H54 (cell line): ENCODE results near the gene ZBTB49.
A peak's percentile ranks its signal among the peaks of the same experiment; 100 is the strongest.
"Not testable (repeated sequence)": the region's sequence is repeated elsewhere in the genome, so short reads cannot be mapped to it uniquely, and the experiment has no call there.

Experiments used
- DNase-seq: peaks from one replicate; pipeline ENCODE4 v3.0.0; 2011; ENCODE audit warnings: low spot score, mixed read lengths; ENCODE audit not compliant: insufficient read length
- FAIRE-seq: peaks from 3 replicates; lab custom pipeline; 2011; peaks lifted over from hg19 to GRCh38; lab: Jason Lieb, UNC
- POLR2A ChIP-seq: IDR thresholded peaks from 2 replicates; pipeline ENCODE4 v1.6.1; 2011; ENCODE audit warnings: low read depth, mild to moderate bottlenecking, low read length

The ZBTB49 gene, protein sequence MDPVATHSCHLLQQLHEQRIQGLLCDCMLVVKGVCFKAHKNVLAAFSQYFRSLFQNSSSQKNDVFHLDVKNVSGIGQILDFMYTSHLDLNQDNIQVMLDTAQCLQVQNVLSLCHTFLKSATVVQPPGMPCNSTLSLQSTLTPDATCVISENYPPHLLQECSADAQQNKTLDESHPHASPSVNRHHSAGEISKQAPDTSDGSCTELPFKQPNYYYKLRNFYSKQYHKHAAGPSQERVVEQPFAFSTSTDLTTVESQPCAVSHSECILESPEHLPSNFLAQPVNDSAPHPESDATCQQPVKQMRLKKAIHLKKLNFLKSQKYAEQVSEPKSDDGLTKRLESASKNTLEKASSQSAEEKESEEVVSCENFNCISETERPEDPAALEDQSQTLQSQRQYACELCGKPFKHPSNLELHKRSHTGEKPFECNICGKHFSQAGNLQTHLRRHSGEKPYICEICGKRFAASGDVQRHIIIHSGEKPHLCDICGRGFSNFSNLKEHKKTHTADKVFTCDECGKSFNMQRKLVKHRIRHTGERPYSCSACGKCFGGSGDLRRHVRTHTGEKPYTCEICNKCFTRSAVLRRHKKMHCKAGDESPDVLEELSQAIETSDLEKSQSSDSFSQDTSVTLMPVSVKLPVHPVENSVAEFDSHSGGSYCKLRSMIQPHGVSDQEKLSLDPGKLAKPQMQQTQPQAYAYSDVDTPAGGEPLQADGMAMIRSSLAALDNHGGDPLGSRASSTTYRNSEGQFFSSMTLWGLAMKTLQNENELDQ

DNA sequence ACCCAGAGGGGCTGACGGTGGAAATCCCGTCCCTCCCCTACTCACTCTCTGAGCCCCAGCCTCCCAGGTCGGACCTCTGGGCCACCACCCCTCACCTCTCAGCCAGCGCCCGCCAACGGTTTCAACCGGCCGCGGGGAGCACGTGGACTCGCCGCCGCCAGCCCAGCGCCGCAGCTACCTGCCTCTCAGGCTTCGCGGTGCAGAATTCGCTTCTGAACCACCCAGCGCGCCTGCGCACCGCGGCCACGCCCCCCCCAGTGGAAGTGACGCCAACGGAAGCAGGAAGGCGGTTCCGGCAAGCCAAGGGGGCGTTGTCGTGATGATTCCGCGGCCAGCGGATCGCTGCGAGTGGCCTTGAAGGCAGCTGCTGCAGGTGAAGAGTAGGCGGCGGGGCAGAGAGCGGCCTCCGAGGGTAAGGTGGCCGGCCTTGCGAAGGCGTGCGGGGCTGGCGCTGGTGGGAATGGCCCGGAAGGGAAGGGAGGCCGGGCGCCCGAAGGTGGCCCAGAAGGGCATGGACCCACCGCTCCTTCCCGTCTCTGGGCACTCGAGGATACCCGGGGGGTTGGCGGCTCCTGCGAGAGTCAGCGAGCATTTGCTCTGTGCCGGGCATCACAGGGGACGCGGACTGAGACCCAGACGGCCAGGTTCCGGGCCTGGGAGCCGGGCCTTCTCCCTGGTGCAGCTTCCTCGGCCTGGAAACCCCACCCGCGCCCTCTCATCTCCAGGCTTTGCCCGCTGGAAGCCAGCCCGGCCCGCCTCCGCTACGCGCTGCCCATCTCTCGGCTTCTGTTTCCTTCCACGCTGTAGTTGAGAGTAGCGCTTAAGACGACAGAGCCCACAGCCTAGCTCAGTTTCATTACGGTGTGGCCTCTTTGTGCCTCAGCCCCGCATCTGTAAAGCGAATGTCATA, at the start of gene ZBTB49, which contains the start of gene LYAR:
ZBTB49 (plus strand) TSS at position 311 of the 910 bp plus-strand sequence. CDS start 9,695 bp downstream, outside the sequence.
LYAR (minus strand) TSS at position 214 of the 910 bp plus-strand sequence. CDS start 6,412 bp downstream, outside the sequence.
- no peak for FAIRE-seq

DNA sequence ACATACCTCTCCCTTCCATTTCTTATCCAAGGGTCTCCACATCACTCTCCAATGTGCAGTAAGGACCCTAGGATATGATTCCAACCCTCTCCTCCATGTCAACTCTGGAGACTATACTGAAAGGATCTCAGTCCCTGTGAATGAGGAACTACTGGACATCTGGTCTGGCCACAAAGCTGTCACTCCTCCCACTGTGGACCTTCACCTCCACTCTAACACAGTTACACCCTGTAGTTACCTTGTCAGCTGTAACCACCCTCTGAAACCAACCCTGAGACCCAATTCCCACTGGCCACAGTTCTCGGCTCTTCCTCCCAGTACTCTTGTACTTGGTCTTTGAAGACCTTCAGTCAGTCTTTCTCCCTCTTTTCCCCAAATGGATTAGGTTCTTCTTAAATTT, 44.9 kb upstream of the ZBTB49 start:
- DNase-seq (no peak), FAIRE-seq (no peak)
- no peak for TF ChIP-seq POLR2A

More for the DNA sequence above, at the start of gene ZBTB49, which contains the start of gene LYAR:
- TF ChIP-seq POLR2A, result peak; percentile 90
- DNase-seq, result peak; percentile 76

DNA sequence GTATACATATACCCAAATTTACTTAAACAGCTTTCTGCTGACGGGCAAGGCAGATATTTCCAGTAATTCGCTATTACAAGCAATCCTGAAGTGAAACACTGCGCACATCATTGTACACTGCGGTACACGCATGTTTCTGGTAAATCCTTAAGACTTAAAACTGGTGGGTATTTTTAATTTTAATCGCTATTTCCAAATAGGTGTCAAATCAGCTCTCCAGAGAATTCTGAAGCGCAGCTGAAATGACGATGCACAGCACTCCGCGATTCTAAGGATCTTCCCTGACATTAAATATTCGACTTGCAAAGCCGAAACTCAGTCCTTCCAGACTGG, 42.4 kb upstream of the ZBTB49 start:
- DNase-seq (no peak), FAIRE-seq (no peak)
- TF ChIP-seq POLR2A, result no peak

DNA sequence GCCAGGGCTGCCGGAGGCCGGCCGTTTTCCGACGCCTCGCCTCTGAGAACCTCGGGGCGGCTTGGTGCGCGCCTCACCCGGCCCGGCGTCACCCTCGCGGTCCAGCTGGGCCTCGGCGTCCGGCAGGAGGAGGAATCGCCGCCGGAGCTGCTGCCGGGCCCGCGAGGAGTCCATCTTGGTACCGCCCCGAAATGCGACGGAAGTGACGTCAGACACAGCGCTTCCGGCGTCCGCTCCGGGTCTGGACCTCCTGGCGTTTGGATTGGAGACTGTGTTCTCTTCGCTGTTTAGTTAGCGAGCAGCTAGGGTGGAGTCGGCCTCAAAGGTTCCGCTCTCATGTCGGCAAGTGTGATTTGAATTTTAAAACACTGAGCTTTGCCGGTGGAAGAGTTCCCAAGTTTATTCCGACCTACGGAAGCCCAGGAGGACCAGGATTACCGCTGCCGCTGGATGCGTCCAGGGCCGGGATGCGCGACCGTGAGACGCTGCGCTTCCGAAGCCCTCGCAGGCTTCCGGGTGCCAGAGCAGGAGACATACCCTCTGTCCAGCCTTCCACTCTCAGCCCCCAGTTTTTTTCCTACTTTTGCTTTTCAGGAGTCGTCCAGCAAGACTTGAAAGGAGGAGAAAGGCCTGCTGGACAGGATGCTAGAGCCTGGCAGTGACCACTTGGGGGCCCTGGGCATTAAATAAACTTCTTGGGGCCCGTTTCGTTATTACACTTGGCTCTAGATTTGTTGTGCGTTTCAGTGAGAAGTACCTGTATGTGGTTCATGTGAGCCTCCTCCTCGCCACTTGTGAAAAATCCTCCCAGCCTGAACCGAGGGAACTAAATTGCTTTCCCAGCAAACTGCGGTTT, 41.8 kb upstream of the ZBTB49 start, which contains the start of gene TMEM128:
TMEM128 (minus strand) TSS at position 195 of the 856 bp plus-strand sequence; CDS start at position 174, 21 bp downstream.
- TF ChIP-seq POLR2A, result peak; percentile 89
- DNase-seq (peak; percentile 77), FAIRE-seq (no peak)

DNA sequence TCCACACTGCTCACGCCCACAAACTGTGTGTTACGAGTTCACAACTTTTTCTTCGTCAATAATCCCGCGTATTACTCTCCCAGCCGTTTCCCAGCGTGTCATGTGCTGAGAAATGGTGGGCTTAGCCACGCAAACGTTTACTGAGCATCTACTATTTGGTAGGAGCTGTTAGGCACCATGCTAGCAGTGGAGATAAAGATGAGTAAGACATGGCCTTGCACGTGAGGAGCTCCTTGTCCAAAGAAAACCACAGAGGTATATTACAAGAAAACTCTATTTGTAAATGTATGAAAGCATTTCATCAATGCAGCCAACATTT, 41.2 kb upstream of the ZBTB49 start:
- no peak for TF ChIP-seq POLR2A
- FAIRE-seq (no peak), DNase-seq (no peak)

DNA sequence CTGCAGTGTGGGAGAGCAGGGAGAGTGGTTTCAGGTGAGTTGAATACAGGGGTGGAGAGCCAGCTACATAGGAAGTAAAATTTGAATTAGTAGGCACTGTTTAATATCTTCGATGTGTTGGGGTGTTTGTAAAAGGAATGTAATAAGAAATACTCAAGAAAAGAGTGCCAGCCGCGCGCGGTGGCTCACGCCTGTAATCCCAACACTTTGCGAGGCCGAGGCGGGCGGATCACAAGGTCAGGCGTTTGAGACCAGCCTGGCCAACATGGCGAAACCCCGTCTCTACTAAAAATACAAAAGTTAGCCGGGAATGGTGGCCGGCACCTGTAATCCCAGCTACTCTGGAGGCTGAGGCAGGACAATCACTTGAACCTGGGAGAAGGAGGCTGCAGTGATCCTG, 40.7 kb upstream of the ZBTB49 start:
- DNase-seq, FAIRE-seq: not testable (repeated sequence)

DNA sequence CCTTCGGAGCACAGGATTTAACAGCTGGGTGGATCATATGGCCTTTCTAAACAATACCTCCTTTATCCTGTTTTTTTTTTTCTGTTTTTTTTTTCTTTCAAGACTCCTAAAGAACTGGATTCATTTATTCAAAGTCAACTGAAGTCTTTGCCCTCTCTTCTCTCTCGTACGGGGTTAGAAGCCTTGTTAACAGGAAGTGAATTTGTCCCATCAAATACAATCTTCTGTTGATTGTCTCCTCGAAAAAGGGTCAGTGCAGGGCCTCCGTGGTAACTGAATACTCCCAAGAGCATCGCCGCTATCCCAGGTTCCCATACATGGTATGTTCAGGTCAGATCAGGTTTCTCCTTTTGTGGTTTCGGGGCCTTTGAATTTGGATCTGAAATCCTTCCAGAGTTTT, 40.2 kb upstream of the ZBTB49 start:
- DNase-seq (no peak), FAIRE-seq (no peak)
- TF ChIP-seq POLR2A, result no peak

DNA sequence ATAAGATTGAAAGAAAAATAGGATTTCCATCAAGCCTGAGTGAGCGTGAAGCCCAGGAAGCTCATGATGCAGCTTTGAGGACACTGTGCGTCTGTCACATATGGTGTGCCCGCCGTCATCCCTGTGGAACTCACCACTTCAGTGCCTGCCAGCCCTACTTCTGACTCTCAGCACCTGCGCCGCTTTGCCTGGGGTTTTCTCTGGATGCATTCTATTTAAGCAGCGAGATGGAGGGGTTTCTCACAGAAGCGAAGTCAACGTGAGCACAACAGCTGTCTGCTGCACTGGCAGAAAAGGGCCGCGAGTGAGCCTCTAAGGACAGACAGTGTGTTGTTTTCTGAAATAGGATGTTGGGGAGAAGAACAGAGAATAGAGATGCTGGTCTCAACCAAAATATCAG, 35.9 kb upstream of the ZBTB49 start:
- DNase-seq (no peak), FAIRE-seq (no peak)
- no peak for TF ChIP-seq POLR2A

DNA sequence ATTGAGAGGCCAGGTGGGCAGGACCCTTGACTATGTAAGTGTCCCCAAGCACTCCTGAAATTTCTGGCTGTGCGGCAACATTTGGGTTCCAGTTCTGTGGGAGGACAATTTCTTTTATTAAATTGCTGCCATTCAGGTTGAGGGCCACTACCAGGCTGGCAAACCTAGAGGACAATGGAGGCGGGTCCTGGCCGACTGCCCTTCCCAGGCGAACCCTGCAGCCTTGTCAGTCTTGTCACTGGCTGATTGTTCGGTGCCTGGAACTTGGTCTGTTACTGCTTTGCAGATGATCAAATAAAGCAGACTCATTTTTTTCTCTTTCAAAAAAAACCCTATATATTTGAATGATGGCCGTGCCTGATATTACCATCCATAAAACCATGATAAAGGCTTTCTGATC, 35.4 kb upstream of the ZBTB49 start:
- DNase-seq (no peak), FAIRE-seq (no peak)
- no peak for TF ChIP-seq POLR2A

DNA sequence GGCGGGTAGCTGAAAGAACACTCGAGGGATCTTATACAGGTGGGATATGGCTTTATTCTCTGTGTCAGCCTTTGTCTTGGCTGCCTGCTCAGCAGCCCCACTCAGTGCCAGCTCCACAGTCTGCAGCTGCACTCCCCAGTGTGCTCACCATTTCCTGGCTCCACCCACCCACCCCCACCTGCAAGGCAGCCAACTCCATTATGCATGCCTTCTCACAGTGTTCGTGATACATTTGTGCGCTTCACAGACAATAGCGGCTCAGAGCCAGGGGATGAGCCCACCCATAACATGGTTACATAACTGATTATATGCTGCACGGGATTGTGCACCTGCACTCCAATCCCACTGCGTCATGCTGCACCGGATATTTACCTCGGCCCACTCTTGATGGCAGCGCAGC, 33.3 kb upstream of the ZBTB49 start:
- DNase-seq, result no peak
- FAIRE-seq, result no peak

DNA sequence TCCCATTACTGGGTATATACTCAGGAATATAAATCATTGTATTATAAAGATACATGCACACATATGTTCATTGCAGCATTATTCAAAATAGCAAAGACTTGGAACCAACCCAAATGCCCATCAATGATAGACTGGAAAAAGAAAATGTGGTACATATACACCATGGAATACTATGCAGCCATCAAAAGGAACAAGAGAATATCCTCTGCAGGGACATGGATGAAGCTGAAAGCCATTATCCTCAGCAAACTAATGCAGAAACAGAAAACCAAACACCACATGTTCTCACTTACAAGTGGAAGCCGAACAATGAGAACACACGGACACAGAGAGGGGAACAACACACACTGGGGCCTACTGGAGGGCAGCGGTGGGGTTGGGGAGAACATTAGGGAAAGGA, 32.3 kb upstream of the ZBTB49 start:
- not testable (repeated sequence) for DNase-seq, FAIRE-seq

More for the DNA sequence above, 33.3 kb upstream of the ZBTB49 start:
- TF ChIP-seq POLR2A, result no peak

DNA sequence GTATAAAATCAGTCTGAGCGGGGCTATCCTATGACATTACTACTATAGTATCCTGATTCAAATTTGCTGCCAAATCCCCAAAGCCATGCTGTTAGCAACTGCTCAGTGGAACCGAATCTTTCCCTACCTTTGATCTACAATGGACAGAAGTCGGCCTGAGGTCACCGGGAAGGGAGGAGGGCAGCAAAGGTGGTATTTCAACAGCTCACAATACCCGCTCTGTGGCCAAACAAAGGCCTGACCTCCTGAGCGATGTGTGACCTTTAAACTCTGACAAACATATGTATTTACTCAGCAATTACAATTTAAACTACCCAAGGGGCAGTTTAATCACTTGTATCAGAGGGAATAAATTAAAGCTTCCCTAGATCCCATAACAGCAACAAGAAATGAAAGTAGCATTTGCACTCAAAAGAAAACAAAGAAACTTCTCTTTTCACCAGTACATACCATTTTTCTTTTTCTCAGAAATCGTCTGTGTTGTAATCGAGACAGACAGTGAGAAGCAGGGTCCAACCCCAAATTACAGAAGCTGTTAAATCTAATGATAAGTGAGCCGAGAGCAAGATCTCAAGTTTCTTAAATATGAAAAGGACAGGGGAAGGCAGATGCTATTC, 30.5 kb upstream of the ZBTB49 start:
- no peak for TF ChIP-seq POLR2A
- DNase-seq (no peak), FAIRE-seq (no peak)
